ENCODE data around the gene CFAP57.

The CFAP57 gene

GRCh38 chr1:43273708-43274107 is 101.6 kb downstream of the CFAP57 start:
- Histone ChIP-seq H3K27me3 (ENCODE audit: low read length) (no peaks in the 10 kb centered on the region), H2AFZ (ENCODE audit: low read depth, low read length, severe bottlenecking) (no peak overlapping the region), H3F3A (ENCODE audit: insufficient read depth) (no peaks in the 10 kb centered on the region), H3K9ac (ENCODE audit: low read length) (no peak overlapping the region), H3K27ac (ENCODE audit: low read depth, low read length) (no peak overlapping the region), H3K79me2 (ENCODE audit: insufficient read depth, low read length) (no peaks in the 10 kb centered on the region), H3K36me3 (ENCODE audit: low read length) (no peaks in the 10 kb centered on the region), H4K20me1 (ENCODE audit: low read depth, low read length) (no peaks in the 10 kb centered on the region), H3K4me2 (ENCODE audit: low read depth, low read length, poor library complexity, severe bottlenecking) (no peak overlapping the region), H3K4me3 (ENCODE audit: insufficient read depth, low read length, poor library complexity, severe bottlenecking) (no peak overlapping the region), H3K9me2 (replicated peaks; ENCODE audit: insufficient read depth, low read length) (no peaks in the 10 kb centered on the region), H3K9me3 (ENCODE audit: insufficient read depth, low read length) (no peaks in the 10 kb centered on the region)
- TF ChIP-seq, protein P1, sequence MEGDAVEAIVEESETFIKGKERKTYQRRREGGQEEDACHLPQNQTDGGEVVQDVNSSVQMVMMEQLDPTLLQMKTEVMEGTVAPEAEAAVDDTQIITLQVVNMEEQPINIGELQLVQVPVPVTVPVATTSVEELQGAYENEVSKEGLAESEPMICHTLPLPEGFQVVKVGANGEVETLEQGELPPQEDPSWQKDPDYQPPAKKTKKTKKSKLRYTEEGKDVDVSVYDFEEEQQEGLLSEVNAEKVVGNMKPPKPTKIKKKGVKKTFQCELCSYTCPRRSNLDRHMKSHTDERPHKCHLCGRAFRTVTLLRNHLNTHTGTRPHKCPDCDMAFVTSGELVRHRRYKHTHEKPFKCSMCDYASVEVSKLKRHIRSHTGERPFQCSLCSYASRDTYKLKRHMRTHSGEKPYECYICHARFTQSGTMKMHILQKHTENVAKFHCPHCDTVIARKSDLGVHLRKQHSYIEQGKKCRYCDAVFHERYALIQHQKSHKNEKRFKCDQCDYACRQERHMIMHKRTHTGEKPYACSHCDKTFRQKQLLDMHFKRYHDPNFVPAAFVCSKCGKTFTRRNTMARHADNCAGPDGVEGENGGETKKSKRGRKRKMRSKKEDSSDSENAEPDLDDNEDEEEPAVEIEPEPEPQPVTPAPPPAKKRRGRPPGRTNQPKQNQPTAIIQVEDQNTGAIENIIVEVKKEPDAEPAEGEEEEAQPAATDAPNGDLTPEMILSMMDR (IDR thresholded peaks at IDR 0.05; ENCODE audit: insufficient read depth, low read length, poor library complexity, severe bottlenecking) = no peak
- TF ChIP-seq EZH2phosphoT487 (conservative IDR thresholded peaks at IDR 0.05; ENCODE audit: low read length) = no peak

- peak overlapping the region; percentile 38 for H2AFZ ChIP-seq (ENCODE audit: low read depth, low read length, severe bottlenecking)
- H3F3A ChIP-seq (ENCODE audit: insufficient read depth) = no peaks in the 10 kb centered on the region
- TF ChIP-seq, protein P1 (IDR thresholded peaks at IDR 0.05; ENCODE audit: insufficient read depth, low read length, poor library complexity, severe bottlenecking) = no peak
- TF ChIP-seq EZH2phosphoT487 (conservative IDR thresholded peaks at IDR 0.05; ENCODE audit: low read length) = no peak
- H3K9ac ChIP-seq (ENCODE audit: low read length) = no peak overlapping the region
- no peaks in the 10 kb centered on the region for H4K20me1 ChIP-seq (ENCODE audit: low read depth, low read length)
- H3K36me3 ChIP-seq (ENCODE audit: low read length) = no peaks in the 10 kb centered on the region
- no peak overlapping the region for H3K4me3 ChIP-seq (ENCODE audit: insufficient read depth, low read length, poor library complexity, severe bottlenecking)
- H3K9me2 ChIP-seq (replicated peaks; ENCODE audit: insufficient read depth, low read length) = no peaks in the 10 kb centered on the region
- no peaks in the 10 kb centered on the region for H3K79me2 ChIP-seq (ENCODE audit: insufficient read depth, low read length)
- H3K9me3 ChIP-seq (ENCODE audit: insufficient read depth, low read length) = no peaks in the 10 kb centered on the region
- no peak overlapping the region for H3K4me2 ChIP-seq (ENCODE audit: low read depth, low read length, poor library complexity, severe bottlenecking)
- H3K27ac ChIP-seq (ENCODE audit: low read depth, low read length) = no peak overlapping the region
- no peaks in the 10 kb centered on the region for H3K27me3 ChIP-seq (ENCODE audit: low read length)
These were observed 102.1 kb downstream of the CFAP57 start for GRCh38 chr1:43274125-43274803.

GRCh38 chr1:43274804-43275180 is 102.7 kb downstream of the CFAP57 start:
- Histone ChIP-seq H3K27ac (ENCODE audit: low read depth, low read length) (no peak overlapping the region), H3K9ac (ENCODE audit: low read length) (no peak overlapping the region), H3K27me3 (ENCODE audit: low read length) (no peaks in the 10 kb centered on the region), H3F3A (ENCODE audit: insufficient read depth) (no peaks in the 10 kb centered on the region), H2AFZ (ENCODE audit: low read depth, low read length, severe bottlenecking) (peak overlapping the region; percentile 38), H3K9me3 (ENCODE audit: insufficient read depth, low read length) (no peaks in the 10 kb centered on the region), H3K4me2 (ENCODE audit: low read depth, low read length, poor library complexity, severe bottlenecking) (no peak overlapping the region), H3K79me2 (ENCODE audit: insufficient read depth, low read length) (no peaks in the 10 kb centered on the region), H3K36me3 (ENCODE audit: low read length) (no peaks in the 10 kb centered on the region), H3K9me2 (replicated peaks; ENCODE audit: insufficient read depth, low read length) (no peaks in the 10 kb centered on the region), H3K4me3 (ENCODE audit: insufficient read depth, low read length, poor library complexity, severe bottlenecking) (no peak overlapping the region), H4K20me1 (ENCODE audit: low read depth, low read length) (no peaks in the 10 kb centered on the region)
- TF ChIP-seq EZH2phosphoT487 (conservative IDR thresholded peaks at IDR 0.05; ENCODE audit: low read length) = no peak
- TF ChIP-seq, protein P1 (IDR thresholded peaks at IDR 0.05; ENCODE audit: insufficient read depth, low read length, poor library complexity, severe bottlenecking) = no peak
